Tibial nerve (tissue), 4 donors: Measurements from ENCODE around the gene SLCO3A1. TPM values are rescaled to one million over a fixed set of nuclear protein-coding genes. Genes with fewer than 3 reads are reported as not detected.

ENCODE experiments used
- DNase-seq, 2 donors: peaks; one replicate each; pipeline ENCODE4 v3.0.0-alpha.2; 2019; ENCODE audit warnings: low spot score in 2 of 2
- H3K27ac ChIP-seq, 4 donors: fragments of 200-600 bp; sonication (generic) in 3 of 4; one replicate each; pipeline ENCODE4 v1.5.1; 2017 to 2019; ENCODE audit warnings: mild to moderate bottlenecking in 1 of 4
- H3K27me3 ChIP-seq, 2 donors: fragments of 200-600 bp; sonication (generic) in 1 of 2; one replicate each; pipeline versions ENCODE4 v1.5.1 to v1.6.0; 2017 to 2019
- H3K36me3 ChIP-seq, 3 donors: fragments of 200-600 bp; sonication (generic); one replicate each; pipeline ENCODE4 v1.5.1; 2018 to 2019
- H3K4me1 ChIP-seq, 4 donors: fragments of 200-600 bp; sonication (generic) in 3 of 4; one replicate each; pipeline ENCODE4 v1.5.1; 2017 to 2019
- H3K4me3 ChIP-seq, 4 donors: fragments of 200-600 bp; sonication (generic) in 3 of 4; one replicate each; pipeline ENCODE4 v1.5.1; 2017 to 2019; ENCODE audit warnings: mild to moderate bottlenecking in 1 of 4, moderate library complexity in 1 of 4
- H3K9me3 ChIP-seq, 4 donors: fragments of 200-600 bp; sonication (generic) in 3 of 4; one replicate each; pipeline ENCODE4 v1.5.1; 2017 to 2019
- CTCF ChIP-seq, 5 experiments: fragments of 200-600 bp in 3 of 5; fragments of 450-650 bp in 2 of 5; sonication (generic) in 3 of 5; IDR thresholded peaks; one replicate each; pipeline ENCODE4 v1.5.1; 2016 to 2019; ENCODE audit warnings: antibody characterized with exemption in 5 of 5, mild to moderate bottlenecking in 3 of 5, moderate library complexity in 2 of 5
- EP300 ChIP-seq, 2 donors: sonication (generic); formaldehyde crosslinking; IDR thresholded peaks; one replicate each; pipeline ENCODE4 v1.6.1; 2017; ENCODE audit warnings: antibody characterized with exemption in 2 of 2, mild to moderate bottlenecking in 1 of 2
- POLR2A ChIP-seq, 2 donors: fragments of 450-650 bp; IDR thresholded peaks; one replicate each; pipeline ENCODE4 v1.6.1; 2017; ENCODE audit warnings: antibody characterized with exemption in 2 of 2, mild to moderate bottlenecking in 2 of 2, moderate library complexity in 2 of 2
- whole genome bisulfite sequencing, 2 donors: methylation state at CpG; one replicate each; pipeline ENCODE4 v1.1.5; 2018; 5-methylcytosine and 5-hydroxymethylcytosine counted together
- total RNA-seq, 4 donors: library from RNA; depleted of rRNA; stranded (reverse); fragments of >200 nt; gene quantifications; one replicate each; pipeline ENCODE4 v1.1.0, GENCODE V29; 2016

The SLCO3A1 gene
- total RNA-seq, 4 donors from 2014 or later, result 13.8 to 20.2 (median 14.3) TPM

- H3K4me1 ChIP-seq, result peaks cover 0 to 44% (median 14%) of the 10 kb centered on the region in 4 donors
- no peak overlapping the region for H3K4me3 ChIP-seq
- no peak for DNase-seq
- H3K9me3 ChIP-seq, result no peaks in the 10 kb centered on the region
- H3K27ac ChIP-seq, result peak overlapping the region in 2 of 4 donors; percentile 30 to 54
- TF ChIP-seq CTCF (IDR thresholded peaks at IDR 0.05) (no peak), EP300 (IDR thresholded peaks at IDR 0.05) (peak in 1 of 2 donors; percentile 26)
- 90 to 94% methylated on average over 2 of the region's 2 CpGs for WGBS, 2 donors
- H3K36me3 ChIP-seq, result no peaks in the 10 kb centered on the region
- no peaks in the 10 kb centered on the region for H3K27me3 ChIP-seq
These were observed 76.0 kb downstream of the SLCO3A1 start for GRCh38 chr15:91929509-91929908.

- TF ChIP-seq POLR2A (IDR thresholded peaks at IDR 0.05) (no peak), EP300 (IDR thresholded peaks at IDR 0.05) (no peak), CTCF (IDR thresholded peaks at IDR 0.05) (no peak)
- Histone ChIP-seq H3K4me1 (peaks cover 0 to 44% (median 14%) of the 10 kb centered on the region in 4 donors), H3K27me3 (no peaks in the 10 kb centered on the region), H3K4me3 (no peak overlapping the region), H3K9me3 (no peaks in the 10 kb centered on the region), H3K36me3 (no peaks in the 10 kb centered on the region), H3K27ac (peak overlapping the region in 2 of 4 donors; percentile 30 to 54)
- WGBS, 2 donors, result 86 to 100% methylated on average over 2 of the region's 2 CpGs
- no peak for DNase-seq
These were observed 76.6 kb downstream of the SLCO3A1 start for GRCh38 chr15:91930092-91930491.

GRCh38 chr15:91936182-91936775 is 82.8 kb downstream of the SLCO3A1 start:
- no peaks in the 10 kb centered on the region for H3K27me3 ChIP-seq
- no peak for TF ChIP-seq POLR2A (IDR thresholded peaks at IDR 0.05)
- TF ChIP-seq CTCF (IDR thresholded peaks at IDR 0.05), result no peak
- TF ChIP-seq EP300 (IDR thresholded peaks at IDR 0.05), result no peak
- no peak overlapping the region for H3K4me3 ChIP-seq
- H3K9me3 ChIP-seq, result no peaks in the 10 kb centered on the region
- no peak for DNase-seq
- H3K27ac ChIP-seq, result no peak overlapping the region
- 76 to 81% methylated on average over 7 of the region's 7 CpGs for whole genome bisulfite sequencing, 2 donors
- peaks cover 0 to 30% (median 0%) of the 10 kb centered on the region in 4 donors for H3K4me1 ChIP-seq
- H3K36me3 ChIP-seq, result no peaks in the 10 kb centered on the region

- no peak for DNase-seq
- 44 to 46% methylated on average over 4 of the region's 4 CpGs for WGBS, 2 donors
- Histone ChIP-seq H3K27me3 (no peaks in the 10 kb centered on the region), H3K4me3 (no peak overlapping the region), H3K4me1 (peaks cover 0 to 37% (median 2%) of the 10 kb centered on the region in 4 donors), H3K27ac (peak overlapping the region in 1 of 4 donors; percentile 2), H3K9me3 (no peaks in the 10 kb centered on the region), H3K36me3 (no peaks in the 10 kb centered on the region)
- TF ChIP-seq CTCF (IDR thresholded peaks at IDR 0.05) (no peak), EP300 (IDR thresholded peaks at IDR 0.05) (no peak), POLR2A (IDR thresholded peaks at IDR 0.05) (no peak)
These were observed 83.4 kb downstream of the SLCO3A1 start for GRCh38 chr15:91936927-91937326.

- Histone ChIP-seq H3K27ac (no peak overlapping the region), H3K27me3 (no peaks in the 10 kb centered on the region), H3K4me1 (peaks cover 0 to 48% (median 12%) of the 10 kb centered on the region in 4 donors), H3K4me3 (no peak overlapping the region), H3K9me3 (no peaks in the 10 kb centered on the region), H3K36me3 (no peaks in the 10 kb centered on the region)
- whole genome bisulfite sequencing, 2 donors, result 88 to 89% methylated on average over 3 of the region's 3 CpGs
- no peak for TF ChIP-seq EP300 (IDR thresholded peaks at IDR 0.05)
- TF ChIP-seq POLR2A (IDR thresholded peaks at IDR 0.05), result no peak
- no peak for TF ChIP-seq CTCF (IDR thresholded peaks at IDR 0.05)
- DNase-seq, result no peak
These were observed 84.6 kb downstream of the SLCO3A1 start for GRCh38 chr15:91938136-91938535.
